Activated T-cell treated with anti-CD3 and anti-CD28 coated beads, Interleukin-2, amount 50 U/mL, for 24 hours (primary cell): ENCODE data around the gene PLSCR3.

Experiments used
- DNase-seq: peaks from one replicate; pipeline ENCODE4 v3.0.0-alpha.2; 2020
- H3K27ac Mint-ChIP-seq: 2 replicates; pipeline ENCODE4 v1.8.0; 2020; ENCODE audit warnings: mild to moderate bottlenecking, mixed read lengths
- H3K27me3 Mint-ChIP-seq: 2 replicates; pipeline ENCODE4 v1.8.0; 2020; ENCODE audit warnings: mixed read lengths
- H3K36me3 Mint-ChIP-seq: 2 replicates; pipeline ENCODE4 v1.8.0; 2020; ENCODE audit warnings: low read depth, mixed read lengths
- H3K4me1 Mint-ChIP-seq: 2 replicates; pipeline ENCODE4 v1.8.0; 2020; ENCODE audit warnings: low read depth, mixed read lengths
- H3K4me3 Mint-ChIP-seq: 2 replicates; pipeline ENCODE4 v1.8.0; 2020; ENCODE audit warnings: mild to moderate bottlenecking, moderate library complexity, mixed read lengths
- H3K9me3 Mint-ChIP-seq: 2 replicates; pipeline ENCODE4 v1.8.0; 2020; ENCODE audit warnings: mixed read lengths

Gene PLSCR3

GRCh38 chr17:7405350-7406234, 11.3 kb upstream of the PLSCR3 start:
- peak overlapping the region; percentile 76 for H3K4me3 Mint-ChIP-seq
- peaks cover 8% of the 10 kb centered on the region for H3K27me3 Mint-ChIP-seq
- no peak for DNase-seq
- H3K9me3 Mint-ChIP-seq: no peaks in the 10 kb centered on the region
- H3K27ac Mint-ChIP-seq: peak overlapping the region; percentile 78
- H3K4me1 Mint-ChIP-seq: peaks cover 17% of the 10 kb centered on the region
- peaks cover 11% of the 10 kb centered on the region for H3K36me3 Mint-ChIP-seq

GRCh38 chr17:7404737-7405349, 10.5 kb upstream of the PLSCR3 start:
- H3K27me3 Mint-ChIP-seq: peaks cover 8% of the 10 kb centered on the region
- no peaks in the 10 kb centered on the region for H3K9me3 Mint-ChIP-seq
- peak overlapping the region; percentile 98 for H3K27ac Mint-ChIP-seq
- peaks cover 11% of the 10 kb centered on the region for H3K36me3 Mint-ChIP-seq
- peaks cover 18% of the 10 kb centered on the region for H3K4me1 Mint-ChIP-seq
- peak overlapping the region; percentile 92 for H3K4me3 Mint-ChIP-seq
- no peak for DNase-seq

GRCh38 chr17:7403977-7404736, 9.8 kb upstream of the PLSCR3 start, which contains the start of gene TMEM256:
TSS of gene TMEM256 (minus strand) at chr17:7404097. CDS start at chr17:7404084, 13 bp downstream.
- peaks cover 8% of the 10 kb centered on the region for H3K27me3 Mint-ChIP-seq
- DNase-seq: peak; percentile 92
- peaks cover 11% of the 10 kb centered on the region for H3K36me3 Mint-ChIP-seq
- no peaks in the 10 kb centered on the region for H3K9me3 Mint-ChIP-seq
- peaks cover 20% of the 10 kb centered on the region for H3K4me1 Mint-ChIP-seq
- H3K27ac Mint-ChIP-seq: peak within 1 kb of the TSS; percentile 98
- H3K4me3 Mint-ChIP-seq: peak within 1 kb of the TSS; percentile 92

GRCh38 chr17:7403727-7403976, 9.3 kb upstream of the PLSCR3 start:
- peak overlapping the region; percentile 98 for H3K27ac Mint-ChIP-seq
- peaks cover 8% of the 10 kb centered on the region for H3K27me3 Mint-ChIP-seq
- peaks cover 18% of the 10 kb centered on the region for H3K4me1 Mint-ChIP-seq
- H3K9me3 Mint-ChIP-seq: no peaks in the 10 kb centered on the region
- no peak for DNase-seq
- H3K36me3 Mint-ChIP-seq: peaks cover 11% of the 10 kb centered on the region
- peak overlapping the region; percentile 92 for H3K4me3 Mint-ChIP-seq

GRCh38 chr17:7403043-7403726, 8.9 kb upstream of the PLSCR3 start:
- H3K27ac Mint-ChIP-seq: peak overlapping the region; percentile 98
- H3K9me3 Mint-ChIP-seq: no peaks in the 10 kb centered on the region
- H3K4me3 Mint-ChIP-seq: peak overlapping the region; percentile 92
- H3K36me3 Mint-ChIP-seq: peaks cover 11% of the 10 kb centered on the region
- peaks cover 16% of the 10 kb centered on the region for H3K4me1 Mint-ChIP-seq
- peaks cover 8% of the 10 kb centered on the region for H3K27me3 Mint-ChIP-seq
- peak; percentile 52 for DNase-seq

GRCh38 chr17:7398612-7399011, 4.3 kb upstream of the PLSCR3 start:
- H3K4me3 Mint-ChIP-seq: no peak overlapping the region
- no peaks in the 10 kb centered on the region for H3K9me3 Mint-ChIP-seq
- no peaks in the 10 kb centered on the region for H3K27me3 Mint-ChIP-seq

GRCh38 chr17:7396147-7396546, 1.8 kb upstream of the PLSCR3 start:
- Mint-ChIP-seq H3K27me3 (no peaks in the 10 kb centered on the region), H3K4me1 (peaks cover 28% of the 10 kb centered on the region), H3K36me3 (peaks cover 27% of the 10 kb centered on the region), H3K9me3 (no peaks in the 10 kb centered on the region), H3K4me3 (peak overlapping the region; percentile 4), H3K27ac (no peak overlapping the region)
- no peak for DNase-seq

More at GRCh38 chr17:7398612-7399011, 4.3 kb upstream of the PLSCR3 start:
- Mint-ChIP-seq H3K27ac (no peak overlapping the region), H3K36me3 (peaks cover 16% of the 10 kb centered on the region), H3K4me1 (peaks cover 17% of the 10 kb centered on the region)
- DNase-seq: no peak

GRCh38 chr17:7393613-7394451, 493 bp downstream of the PLSCR3 start:
- peak overlapping the region; percentile 97 for H3K4me3 Mint-ChIP-seq
- DNase-seq: no peak

GRCh38 chr17:7392696-7393612, 1.4 kb downstream of the PLSCR3 start:
- Mint-ChIP-seq H3K27me3 (no peaks in the 10 kb centered on the region), H3K4me1 (peaks cover 31% of the 10 kb centered on the region), H3K27ac (peak overlapping the region; percentile 79), H3K4me3 (peak overlapping the region; percentile 97), H3K36me3 (peaks cover 59% of the 10 kb centered on the region), H3K9me3 (no peaks in the 10 kb centered on the region)
- no peak for DNase-seq

More at GRCh38 chr17:7393613-7394451, 493 bp downstream of the PLSCR3 start:
- Mint-ChIP-seq H3K27ac (peak overlapping the region; percentile 92), H3K4me1 (peaks cover 31% of the 10 kb centered on the region), H3K9me3 (no peaks in the 10 kb centered on the region), H3K27me3 (no peaks in the 10 kb centered on the region), H3K36me3 (peaks cover 50% of the 10 kb centered on the region)

GRCh38 chr17:7391307-7391706, 3.0 kb downstream of the PLSCR3 start:
- Mint-ChIP-seq H3K36me3 (peaks cover 71% of the 10 kb centered on the region), H3K9me3 (no peaks in the 10 kb centered on the region), H3K27me3 (no peaks in the 10 kb centered on the region), H3K4me1 (peaks cover 31% of the 10 kb centered on the region), H3K27ac (peak overlapping the region; percentile 74), H3K4me3 (no peak overlapping the region)
- DNase-seq: no peak

- Mint-ChIP-seq H3K27me3 (no peaks in the 10 kb centered on the region), H3K4me3 (no peak overlapping the region), H3K4me1 (peaks cover 31% of the 10 kb centered on the region), H3K9me3 (no peaks in the 10 kb centered on the region), H3K27ac (peak overlapping the region; percentile 4), H3K36me3 (peaks cover 71% of the 10 kb centered on the region)
- no peak for DNase-seq
These were observed 4.1 kb downstream of the PLSCR3 start for GRCh38 chr17:7389924-7390910.

GRCh38 chr17:7388856-7389255, 5.5 kb downstream of the PLSCR3 start:
- H3K27me3 Mint-ChIP-seq: no peaks in the 10 kb centered on the region
- DNase-seq: no peak
- H3K9me3 Mint-ChIP-seq: no peaks in the 10 kb centered on the region
- H3K27ac Mint-ChIP-seq: no peak overlapping the region
- H3K36me3 Mint-ChIP-seq: peaks cover 65% of the 10 kb centered on the region
- H3K4me1 Mint-ChIP-seq: peaks cover 33% of the 10 kb centered on the region
- H3K4me3 Mint-ChIP-seq: no peak overlapping the region
